K562 (cell line): ENCODE measurements around the gene TENM4.

Experiments
- ELF4 ChIP-seq: fragments of 450-650 bp; formaldehyde crosslinking; IDR thresholded peaks from 2 replicates; pipeline ENCODE4 v1.4.0; 2022; ENCODE audit warnings: missing genetic modification characterization
- GTF2F1 ChIP-seq: IDR thresholded peaks from 2 replicates; pipeline ENCODE4 v1.6.1; 2011; ENCODE audit warnings: low read depth, low read length, improper control_type of control experiment
- NFATC3 ChIP-seq: fragments of 450-650 bp; IDR thresholded peaks from 2 replicates; pipeline ENCODE4 v1.6.1; 2017; ENCODE audit warnings: mild to moderate bottlenecking
- POLR2A ChIP-seq: fragments of 450-650 bp; conservative IDR thresholded peaks from 2 replicates; pipeline ENCODE4 v1.6.1; 2016
- TSC22D4 ChIP-seq: fragments of 450-650 bp; IDR thresholded peaks from 2 replicates; pipeline ENCODE4 v1.6.1; 2016; ENCODE audit warnings: missing genetic modification characterization, missing biosample characterization, control low read depth
- ZNF184 ChIP-seq: sonication (generic); formaldehyde crosslinking; IDR thresholded peaks from 2 replicates; pipeline ENCODE4 v1.5.0; 2020; ENCODE audit warnings: missing genetic modification reagents
- TF ChIP-seq, protein P1 (sequence below): fragments of 450-650 bp; conservative IDR thresholded peaks from 2 replicates; pipeline ENCODE4 v1.6.1; 2016; ENCODE audit warnings: missing genetic modification characterization, low read depth, mild to moderate bottlenecking, control low read depth, missing compliant biosample characterization

DNA sequence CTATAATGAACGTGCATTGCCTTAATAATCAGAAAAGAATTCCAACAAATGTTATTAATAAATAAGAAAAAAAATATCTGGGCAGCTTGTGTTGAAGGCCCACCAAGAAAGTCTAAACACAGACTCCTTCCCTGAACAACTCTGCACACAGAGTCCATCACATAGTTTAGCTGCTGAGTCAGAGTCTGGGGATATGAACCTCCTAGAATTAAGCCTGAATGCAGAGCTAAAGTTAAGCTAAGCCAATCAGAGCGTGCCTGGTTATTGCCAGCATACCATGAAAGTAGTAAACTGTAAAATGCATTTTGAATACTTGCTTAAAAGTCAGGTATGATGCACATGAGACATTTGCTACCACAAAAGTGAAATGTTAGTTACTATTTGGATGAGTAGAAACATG is 25.6 kb upstream of the TENM4 start:
- TF ChIP-seq TSC22D4 (no peak), NFATC3 (no peak), ELF4 (no peak), ZNF184 (CRISPR knock-in tag) (no peak), POLR2A (no peak), GTF2F1 (no peak)
- TF ChIP-seq, protein P1, sequence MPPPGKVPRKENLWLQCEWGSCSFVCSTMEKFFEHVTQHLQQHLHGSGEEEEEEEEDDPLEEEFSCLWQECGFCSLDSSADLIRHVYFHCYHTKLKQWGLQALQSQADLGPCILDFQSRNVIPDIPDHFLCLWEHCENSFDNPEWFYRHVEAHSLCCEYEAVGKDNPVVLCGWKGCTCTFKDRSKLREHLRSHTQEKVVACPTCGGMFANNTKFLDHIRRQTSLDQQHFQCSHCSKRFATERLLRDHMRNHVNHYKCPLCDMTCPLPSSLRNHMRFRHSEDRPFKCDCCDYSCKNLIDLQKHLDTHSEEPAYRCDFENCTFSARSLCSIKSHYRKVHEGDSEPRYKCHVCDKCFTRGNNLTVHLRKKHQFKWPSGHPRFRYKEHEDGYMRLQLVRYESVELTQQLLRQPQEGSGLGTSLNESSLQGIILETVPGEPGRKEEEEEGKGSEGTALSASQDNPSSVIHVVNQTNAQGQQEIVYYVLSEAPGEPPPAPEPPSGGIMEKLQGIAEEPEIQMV: no peak
